IMR-90 (cell line): Measurements from ENCODE around the gene ITPR3. TPM values are rescaled to one million over a fixed set of nuclear protein-coding genes. Genes with fewer than 3 reads are reported as not detected.
A peak's percentile ranks its signal among the peaks of the same experiment; 100 is the strongest.

Source experiments
- ATAC-seq: fragments of 200-7000 bp; cut with Tn5 transposase; 2 replicates; pipeline ENCODE4 v1.9.1; 2020; ENCODE audit warnings: low read depth, mild to moderate bottlenecking, moderate library complexity
- BruUV-seq: library from RNA; stranded (reverse); fragments of 400-500 nt; replicated peaks from 2 replicates; lab custom pipeline; 2021; lab: Mats Ljungman, UMichigan
- CTCF ChIA-PET: fragments of 300-600 bp; formaldehyde crosslinking; extraction: SDS; loops from one replicate; lab custom pipeline; 2021; ENCODE audit warnings: antibody characterized with exemption; lab: Yijun Ruan, JAX
- POLR2A ChIA-PET: fragments of 300-600 bp; sonication (Branson Sonifier 250); formaldehyde crosslinking; loops from one replicate; lab custom pipeline; 2022; ENCODE audit warnings: antibody characterized with exemption; ENCODE audit not compliant: unreplicated experiment; lab: Charles Lee
- DNase-seq: peaks from one replicate; pipeline ENCODE4 v3.0.0; 2013
- H2AFZ ChIP-seq: replicated peaks from 2 replicates; pipeline ENCODE3; 2013; ENCODE audit warnings: low read length, mild to moderate bottlenecking; ENCODE audit not compliant: poor library complexity
- H2AK5ac ChIP-seq: 2 replicates; pipeline ENCODE4 v1.6.1; 2013; ENCODE audit warnings: low read depth, low read length, inconsistent platforms
- H2AK9ac ChIP-seq: replicated peaks from 2 replicates; pipeline ENCODE3; 2013; ENCODE audit warnings: mild to moderate bottlenecking, low read depth, low read length, moderate library complexity; ENCODE audit not compliant: poor library complexity
- H2BK120ac ChIP-seq: 2 replicates; pipeline ENCODE4 v1.6.1; 2013; ENCODE audit warnings: low read depth, low read length, inconsistent platforms
- H2BK15ac ChIP-seq: 3 replicates; pipeline ENCODE4 v1.6.1; 2013; ENCODE audit warnings: low read depth, low read length, inconsistent platforms
- H2BK20ac ChIP-seq: 2 replicates; pipeline ENCODE4 v1.6.1; 2013; ENCODE audit warnings: low read depth, mild to moderate bottlenecking, inconsistent platforms, low read length, moderate library complexity
- H2BK5ac ChIP-seq: 2 replicates; pipeline ENCODE4 v1.6.1; 2013; ENCODE audit warnings: mild to moderate bottlenecking, low read depth, low read length, inconsistent platforms; ENCODE audit not compliant: poor library complexity, severe bottlenecking
- H3K14ac ChIP-seq: replicated peaks from 2 replicates; pipeline ENCODE4 v1.6.1; 2013; ENCODE audit warnings: low read depth, low read length, inconsistent platforms
- H3K18ac ChIP-seq: 2 replicates; pipeline ENCODE4 v1.6.1; 2013; ENCODE audit warnings: low read depth, low read length, control low read depth
- H3K23ac ChIP-seq: 2 replicates; pipeline ENCODE4 v1.6.1; 2013; ENCODE audit warnings: low read depth, low read length, inconsistent platforms
- H3K27ac ChIP-seq: 2 replicates; pipeline ENCODE4 v1.5.1; 2013; ENCODE audit warnings: mild to moderate bottlenecking, control low read depth, low read length; ENCODE audit not compliant: insufficient read depth
- H3K27me3 ChIP-seq: 2 replicates; pipeline ENCODE4 v1.6.1; 2013; ENCODE audit warnings: low read length; ENCODE audit not compliant: control insufficient read depth, insufficient read depth
- H3K36me3 ChIP-seq: 2 replicates; pipeline ENCODE4 v1.6.1; 2013; ENCODE audit warnings: low read length, mixed read lengths; ENCODE audit not compliant: control insufficient read depth, insufficient read depth
- H3K4ac ChIP-seq: 2 replicates; pipeline ENCODE4 v1.6.1; 2013; ENCODE audit warnings: low read depth, low read length, inconsistent platforms
- H3K4me1 ChIP-seq: 2 replicates; pipeline ENCODE4 v1.6.1; 2013; ENCODE audit warnings: low read length, mixed read lengths; ENCODE audit not compliant: control insufficient read depth, insufficient read depth
- H3K4me2 ChIP-seq: 2 replicates; pipeline ENCODE4 v1.6.1; 2013; ENCODE audit warnings: low read depth, mild to moderate bottlenecking, control low read depth, low read length, moderate library complexity
- H3K4me3 ChIP-seq: 2 replicates; pipeline ENCODE4 v1.5.1; 2013; ENCODE audit warnings: low read depth, mild to moderate bottlenecking, control low read depth, low read length, moderate library complexity; ENCODE audit not compliant: insufficient read depth
- H3K56ac ChIP-seq: 2 replicates; pipeline ENCODE4 v1.6.1; 2013; ENCODE audit warnings: low read length, inconsistent platforms; ENCODE audit not compliant: insufficient read depth; ENCODE audit errors: extremely low read depth
- H3K79me1 ChIP-seq, 2 experiments: 2 replicates each; pipeline ENCODE4 v1.6.1; 2013; ENCODE audit warnings: low read length in 2 of 2, inconsistent platforms in 1 of 2, low read depth in 1 of 2
- H3K9ac ChIP-seq: 2 replicates; pipeline ENCODE4 v1.6.1; 2013; ENCODE audit warnings: low read depth, low read length, control low read depth
- H3K9me1 ChIP-seq: 2 replicates; pipeline ENCODE4 v1.6.1; 2013; ENCODE audit warnings: low read length, inconsistent platforms; ENCODE audit not compliant: insufficient read depth
- H3K9me3 ChIP-seq: 2 replicates; pipeline ENCODE4 v1.6.1; 2013; ENCODE audit warnings: low read length; ENCODE audit not compliant: control insufficient read depth, insufficient read depth
- H4K20me1 ChIP-seq: 2 replicates; pipeline ENCODE4 v1.6.1; 2013; ENCODE audit warnings: low read length, inconsistent platforms; ENCODE audit not compliant: insufficient read depth
- H4K5ac ChIP-seq: 2 replicates; pipeline ENCODE4 v1.6.1; 2013; ENCODE audit warnings: mild to moderate bottlenecking, low read depth, low read length, control low read depth
- H4K8ac ChIP-seq, 2 experiments: 2 replicates each; pipeline ENCODE4 v1.6.1; 2013; ENCODE audit warnings: low read depth in 2 of 2, low read length in 2 of 2, control low read depth in 1 of 2, inconsistent platforms in 1 of 2
- H4K91ac ChIP-seq: 2 replicates; pipeline ENCODE4 v1.6.1; 2013; ENCODE audit warnings: low read depth, low read length, inconsistent platforms; ENCODE audit not compliant: insufficient read depth
- MAFK ChIP-seq: IDR thresholded peaks from 2 replicates; pipeline ENCODE4 v1.6.1; 2012; ENCODE audit warnings: low read depth, low read length, improper control_type of control experiment
- WGBS, 2 experiments: methylation state at CpG; one replicate each; pipeline versions ENCODE4 v1.1.5 to v1.1.7; 2013; ENCODE audit warnings: missing lambda C conversion rate in 2 of 2; ENCODE audit not compliant: insufficient read length in 1 of 2; ENCODE audit errors: extremely low coverage in 2 of 2; 5-methylcytosine and 5-hydroxymethylcytosine counted together
- dilution Hi-C: fragments of 300-500 bp; cut with HindIII; formaldehyde crosslinking; loops from one replicate; pipeline ENCODE4 v1.14.3; 2018; ENCODE audit warnings: low sequenced_read_pairs; ENCODE audit not compliant: unreplicated experiment
- in situ Hi-C: fragments of 300-500 bp; cut with MboI; formaldehyde crosslinking; loops from 3 replicates; pipeline ENCODE4 v1.14.3; 2019; ENCODE audit warnings: low sequenced_read_pairs, inconsistent platforms, mixed read lengths
- intact Hi-C: fragments of 100-400 bp; cut with micrococcal nuclease; formaldehyde crosslinking; loops from 2 replicates; pipeline ENCODE4 v1.10.0; 2022
- polyA plus RNA-seq, 3 experiments: library from polyadenylated mRNA; depleted of rRNA; stranded (reverse); fragments of >200 nt; gene quantifications; 2 replicates each; pipeline ENCODE4 v1.2.3, GENCODE V29; 2012; ENCODE audit warnings: low replicate concordance in 1 of 3
- total RNA-seq: library from RNA; depleted of rRNA; stranded (reverse); fragments of >200 nt; gene quantifications from 2 replicates; pipeline ENCODE4 v1.2.3, GENCODE V29; 2012
- TF ChIP-seq, protein P1 (sequence below): fragments of 150-350 bp; IDR thresholded peaks from 2 replicates; pipeline ENCODE4 v1.6.1; 2017; ENCODE audit warnings: mild to moderate bottlenecking, antibody characterized with exemption, low read length, low read depth

The ITPR3 gene
- total and polyA plus RNA-seq, 2 of the 4 experiments (the other 2 are of a cell fraction) = 1.6 to 3.7 TPM

DNA sequence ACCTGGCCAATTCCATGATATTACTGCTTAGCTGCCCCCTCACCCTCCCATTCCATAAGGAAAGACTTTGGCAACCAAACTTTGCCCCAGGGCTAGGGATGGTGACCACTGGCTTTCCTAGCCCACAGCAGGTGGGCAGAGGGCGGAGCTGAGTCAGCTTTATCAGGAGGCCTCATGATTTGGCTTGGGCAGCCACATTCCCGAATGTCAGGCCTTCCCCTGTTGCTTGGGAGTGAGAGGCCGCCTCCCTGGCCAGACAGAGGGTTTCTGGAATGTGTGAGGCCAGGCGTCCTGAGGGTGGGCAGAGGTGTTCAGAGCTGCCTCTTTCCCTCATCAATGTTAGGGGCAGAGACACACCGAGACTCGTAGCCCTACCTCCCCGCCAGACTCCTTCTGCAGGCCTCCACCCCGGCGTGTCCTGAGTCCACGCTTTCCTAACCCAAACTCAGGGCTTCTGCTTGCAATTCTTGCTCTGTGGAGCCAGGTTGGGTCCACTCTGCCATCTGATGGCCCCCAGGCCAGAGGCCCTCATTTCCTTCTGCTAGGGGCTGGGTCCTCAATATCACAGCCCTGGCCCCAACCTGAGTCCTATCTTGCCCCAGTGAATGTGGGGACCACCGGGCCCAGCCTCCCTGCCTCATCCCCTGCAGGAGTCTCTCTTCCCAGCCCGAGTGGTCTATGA is 71.1 kb downstream of the ITPR3 start:
- Histone ChIP-seq H4K5ac (no peak overlapping the region), H2BK20ac (no peak overlapping the region), H2BK5ac (no peak overlapping the region), H3K23ac (no peak overlapping the region), H2BK15ac (no peak overlapping the region), H4K91ac (no peak overlapping the region), H3K56ac (no peak overlapping the region), H3K9ac (no peak overlapping the region), H3K4me2 (no peak overlapping the region), H3K4ac (no peak overlapping the region), H3K27me3 (no peaks in the 10 kb centered on the region), H3K36me3 (peaks cover 16% of the 10 kb centered on the region; the same call in 1 of the 2 replicates), H3K9me3 (no peaks in the 10 kb centered on the region), H3K9me1 (peaks cover 25% of the 10 kb centered on the region), H3K4me1 (peaks cover 17% of the 10 kb centered on the region), H2AK5ac (no peak overlapping the region), H3K27ac (no peak overlapping the region), H4K8ac (no peak overlapping the region), H2BK120ac (no peak overlapping the region), H3K14ac (no peak overlapping the region), H4K20me1 (peaks cover 6% of the 10 kb centered on the region; the same call in 1 of the 2 replicates), H2AK9ac (no peak overlapping the region), H3K18ac (no peak overlapping the region), H2AFZ (peak overlapping the region; percentile 1), H3K79me1 (peaks cover 0 to 22% of the 10 kb centered on the region in 2 experiments; a peak in 2 of 4 replicates), H3K4me3 (no peak overlapping the region)
- DNase-seq (no peak), ATAC-seq (no peak)
- BruUV-seq = no TSS peak
- POLR2A ChIA-PET = no interaction called here
- in situ Hi-C loops = no loop called here
- WGBS, 2 experiments = 91% methylated on average over 5 of the region's 12 CpGs; no CpG with 5 or more reads in 1 of the 2 experiments
- CTCF ChIA-PET = interaction anchor here (0.5 to 0.6 kb wide), 2 partner anchors 8 to 11 kb away, joined by 3 to 4 read pairs; no protein-coding TSS in a partner anchor
- TF ChIP-seq, protein P1, sequence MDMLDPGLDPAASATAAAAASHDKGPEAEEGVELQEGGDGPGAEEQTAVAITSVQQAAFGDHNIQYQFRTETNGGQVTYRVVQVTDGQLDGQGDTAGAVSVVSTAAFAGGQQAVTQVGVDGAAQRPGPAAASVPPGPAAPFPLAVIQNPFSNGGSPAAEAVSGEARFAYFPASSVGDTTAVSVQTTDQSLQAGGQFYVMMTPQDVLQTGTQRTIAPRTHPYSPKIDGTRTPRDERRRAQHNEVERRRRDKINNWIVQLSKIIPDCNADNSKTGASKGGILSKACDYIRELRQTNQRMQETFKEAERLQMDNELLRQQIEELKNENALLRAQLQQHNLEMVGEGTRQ = no peak
- TF ChIP-seq MAFK = peak; percentile 64; the same call in 1 of the 2 replicates
- dilution Hi-C loops = no loop called here
- intact Hi-C loops = no loop called here
